ENCODE results near the gene FAM78B. TPM values are rescaled to one million over a fixed set of nuclear protein-coding genes. Genes with fewer than 3 reads are reported as not detected.

FAM78B gene
- total and polyA plus RNA-seq, 2 of the 8 experiments (the other 6 are each of a cell fraction or from before 2014, with no cell fraction given), result 2.3 to 3.6 TPM

GRCh38 chr1:166141969-166142368 is 24.8 kb downstream of the FAM78B start (continued):
- TF ChIP-seq CHD7 (IDR thresholded peaks at IDR 0.05; ENCODE audit: insufficient replicate concordance, low read length) (no peak), POLR2AphosphoS5 (IDR thresholded peaks at IDR 0.05; ENCODE audit: low read depth, low read length) (no peak), RAD21 (IDR thresholded peaks at IDR 0.05 in 1 of 2, conservative IDR thresholded peaks at IDR 0.05 in 1 of 2; ENCODE audit: low read depth in 2 of 2, low read length in 2 of 2) (peak in 1 of 2 experiments; percentile 20; a peak in 1 of 4 replicates), SP1 (IDR thresholded peaks at IDR 0.05; ENCODE audit: low read depth, low read length) (no peak), CBX8 (IDR thresholded peaks at IDR 0.05; ENCODE audit: borderline replicate concordance, low read depth, low read length) (no peak), SIX5 (IDR thresholded peaks at IDR 0.05; ENCODE audit: low read depth, low read length) (no peak), CTCF (IDR thresholded peaks at IDR 0.05; ENCODE audit: control extremely low read depth in 1 of 3, insufficient read depth in 1 of 3, low read depth in 1 of 3, low read length in 3 of 3) (peak in 1 of 3 experiments; percentile 27; a peak in 1 of 4 replicates)
